WTC11 (cell line): ENCODE measurements around the gene AP5B1. TPM values are rescaled to one million over a fixed set of nuclear protein-coding genes. Genes with fewer than 3 reads are reported as not detected.
A peak's percentile ranks its signal among the peaks of the same experiment; 100 is the strongest.

Experiments
- ATAC-seq: fragments of 200-7000 bp; cut with Tn5 transposase; 2 replicates; pipeline ENCODE4 v1.10.0; 2021; ENCODE audit warnings: mild to moderate bottlenecking, moderate library complexity
- CTCF ChIA-PET: fragments of 300-600 bp; sonication (Branson Sonifier 250); formaldehyde crosslinking; loops from one replicate; lab custom pipeline; 2021; ENCODE audit warnings: antibody characterized with exemption; lab: Charles Lee
- POLR2A ChIA-PET: fragments of 350-600 bp; sonication (Branson Sonifier 250); formaldehyde crosslinking; loops from one replicate; lab custom pipeline; 2021; ENCODE audit warnings: antibody characterized with exemption; lab: Charles Lee
- DNase-seq: peaks from one replicate; pipeline ENCODE4 v3.0.0; 2021; ENCODE audit warnings: low spot score
- H3K27ac Mint-ChIP-seq: 2 replicates; pipeline ENCODE4 v1.8.0; 2021; ENCODE audit warnings: mixed read lengths
- H3K27me3 Mint-ChIP-seq: 2 replicates; pipeline ENCODE4 v1.8.0; 2021; ENCODE audit warnings: low read depth, mild to moderate bottlenecking, moderate library complexity, mixed read lengths
- H3K36me3 Mint-ChIP-seq: 2 replicates; pipeline ENCODE4 v1.8.0; 2021; ENCODE audit warnings: mixed read lengths
- H3K4me1 Mint-ChIP-seq: 2 replicates; pipeline ENCODE4 v1.8.0; 2022; ENCODE audit warnings: mixed read lengths
- H3K4me3 Mint-ChIP-seq: 2 replicates; pipeline ENCODE4 v1.8.0; 2021; ENCODE audit warnings: mild to moderate bottlenecking, moderate library complexity, mixed read lengths
- H3K9me3 Mint-ChIP-seq: 2 replicates; pipeline ENCODE4 v1.8.0; 2021; ENCODE audit warnings: mixed read lengths
- ARID4B ChIP-seq: sonication (generic); formaldehyde crosslinking; IDR thresholded peaks from 2 replicates; pipeline ENCODE4 v1.8.0; 2023; ENCODE audit warnings: missing genetic modification reagents, mild to moderate bottlenecking, borderline replicate concordance
- ATF1 ChIP-seq: sonication (generic); formaldehyde crosslinking; IDR thresholded peaks from 2 replicates; pipeline ENCODE4 v1.8.1; 2023; ENCODE audit warnings: mild to moderate bottlenecking, moderate library complexity, missing genetic modification reagents
- ATF3 ChIP-seq: sonication (generic); formaldehyde crosslinking; conservative IDR thresholded peaks from 2 replicates; pipeline ENCODE4 v1.8.1; 2022; ENCODE audit warnings: mild to moderate bottlenecking, missing genetic modification reagents
- CBFB ChIP-seq: sonication (generic); formaldehyde crosslinking; IDR thresholded peaks from 2 replicates; pipeline ENCODE4 v1.8.1; 2022; ENCODE audit warnings: mild to moderate bottlenecking, low read depth, missing genetic modification reagents
- E2F1 ChIP-seq: sonication (generic); formaldehyde crosslinking; IDR thresholded peaks from 2 replicates; pipeline ENCODE4 v1.8.0; 2022; ENCODE audit warnings: mild to moderate bottlenecking, missing genetic modification reagents
- ETV6 ChIP-seq: sonication (generic); formaldehyde crosslinking; IDR thresholded peaks from 2 replicates; pipeline ENCODE4 v1.8.1; 2022; ENCODE audit warnings: mild to moderate bottlenecking, missing genetic modification reagents
- GTF2I ChIP-seq: fragments of 250-450 bp; sonication (Bioruptor Pico); conservative IDR thresholded peaks from 2 replicates; pipeline ENCODE4 v1.4.0; 2021; ENCODE audit warnings: mild to moderate bottlenecking
- HMGXB4 ChIP-seq: sonication (generic); formaldehyde crosslinking; IDR thresholded peaks from 2 replicates; pipeline ENCODE4 v1.8.1; 2023; ENCODE audit warnings: mild to moderate bottlenecking, moderate library complexity, missing genetic modification reagents
- NR1H2 ChIP-seq: sonication (generic); formaldehyde crosslinking; IDR thresholded peaks from 2 replicates; pipeline ENCODE4 v1.9.0; 2021; ENCODE audit warnings: mild to moderate bottlenecking, moderate library complexity, missing genetic modification reagents
- PRRX2 ChIP-seq: fragments of 250-450 bp; sonication (Bioruptor Pico); IDR thresholded peaks from 2 replicates; pipeline ENCODE4 v1.8.0; 2021; ENCODE audit warnings: mild to moderate bottlenecking
- SOX15 ChIP-seq: fragments of 250-450 bp; sonication (Bioruptor Pico); IDR thresholded peaks from 2 replicates; pipeline ENCODE4 v1.9.0; 2021; ENCODE audit warnings: mild to moderate bottlenecking
- TEAD1 ChIP-seq: sonication (generic); formaldehyde crosslinking; IDR thresholded peaks from 2 replicates; pipeline ENCODE4 v1.8.0; 2022; ENCODE audit warnings: mild to moderate bottlenecking, missing genetic modification reagents
- TEAD4 ChIP-seq: sonication (generic); formaldehyde crosslinking; IDR thresholded peaks from 2 replicates; pipeline ENCODE4 v1.8.0; 2022; ENCODE audit warnings: mild to moderate bottlenecking, missing genetic modification reagents
- TP53 ChIP-seq: sonication (generic); formaldehyde crosslinking; IDR thresholded peaks from 2 replicates; pipeline ENCODE4 v1.8.1; 2023; ENCODE audit warnings: mild to moderate bottlenecking, missing genetic modification reagents
- USF1 ChIP-seq: sonication (generic); formaldehyde crosslinking; IDR thresholded peaks from 2 replicates; pipeline ENCODE4 v1.8.0; 2022; ENCODE audit warnings: mild to moderate bottlenecking, missing genetic modification reagents
- ZNF219 ChIP-seq: sonication (generic); formaldehyde crosslinking; IDR thresholded peaks from 2 replicates; pipeline ENCODE4 v1.8.0; 2023; ENCODE audit warnings: missing genetic modification reagents, mild to moderate bottlenecking, borderline replicate concordance
- ZNF317 ChIP-seq: sonication (generic); formaldehyde crosslinking; IDR thresholded peaks from 2 replicates; pipeline ENCODE4 v1.8.1; 2023; ENCODE audit warnings: low read depth, mild to moderate bottlenecking, moderate library complexity, missing genetic modification reagents, borderline replicate concordance
- ZNF396 ChIP-seq: fragments of 250-450 bp; sonication (Bioruptor Pico); IDR thresholded peaks from 2 replicates; pipeline ENCODE4 v1.8.0; 2021; ENCODE audit warnings: mild to moderate bottlenecking, moderate library complexity, borderline replicate concordance
- ZSCAN18 ChIP-seq: fragments of 250-450 bp; sonication (Bioruptor Pico); IDR thresholded peaks from 2 replicates; pipeline ENCODE4 v2.1.2; 2022; ENCODE audit warnings: mild to moderate bottlenecking, moderate library complexity
- total RNA-seq: library from RNA; stranded (reverse); gene quantifications from 3 replicates; pipeline ENCODE4 v1.2.3, GENCODE V29; 2021

Gene AP5B1
- total RNA-seq, 1 experiment from 2014 or later: 17.2 TPM

GRCh38 chr11:65798882-65799281 lies 18.1 kb upstream of the AP5B1 start:
- ChIA-PET POLR2A (no interaction called here), CTCF (interaction anchor here (0.9 to 3.4 kb wide), 5 partner anchors 10 to 61 kb away, joined by 3 to 43 read pairs (median 7); partner anchors contain the start of gene AP5B1)

GRCh38 chr11:65797711-65798110 lies 16.9 kb upstream of the AP5B1 start:
- no peak overlapping the region for H3K27ac Mint-ChIP-seq

More at GRCh38 chr11:65798882-65799281, 18.1 kb upstream of the AP5B1 start:
- Mint-ChIP-seq H3K9me3 (no peaks in the 10 kb centered on the region), H3K4me1 (peaks cover 19% of the 10 kb centered on the region)
- TF ChIP-seq HMGXB4 (CRISPR knock-in tag) (no peak), CBFB (CRISPR knock-in tag) (no peak), E2F1 (CRISPR knock-in tag) (no peak), ZSCAN18 (no peak), ZNF396 (CRISPR knock-in tag) (no peak), TEAD4 (CRISPR knock-in tag) (no peak), USF1 (CRISPR knock-in tag) (no peak), GTF2I (CRISPR knock-in tag) (no peak)
- TF ChIP-seq, all 79 proteins: peak for 0
- no peak for DNase-seq
- Mint-ChIP-seq H3K27me3 (no peaks in the 10 kb centered on the region), H3K27ac (0 out of 2 replicates have a peak overlapping the region, but pooled peaks have one; percentile 30), H3K4me3 (no peak overlapping the region), H3K36me3 (peaks cover 5% of the 10 kb centered on the region; the same call in 1 of the 2 replicates)
- no peak for ATAC-seq

More at GRCh38 chr11:65797711-65798110, 16.9 kb upstream of the AP5B1 start:
- POLR2A ChIA-PET: interaction anchor here (0.9 kb wide), 1 partner anchor 9 kb away, joined by 3 read pairs; no protein-coding TSS in a partner anchor
- H3K4me1 Mint-ChIP-seq: peaks cover 20% of the 10 kb centered on the region
- H3K9me3 Mint-ChIP-seq: no peaks in the 10 kb centered on the region
- DNase-seq: no peak
- CTCF ChIA-PET: interaction anchor here (0.9 to 3.4 kb wide), 9 partner anchors 17 to 92 kb away, joined by 3 to 43 read pairs (median 4); partner anchors contain the start of genes AP5B1 and MUS81
- H3K36me3 Mint-ChIP-seq: peaks cover 5% of the 10 kb centered on the region; the same call in 1 of the 2 replicates
- H3K27me3 Mint-ChIP-seq: no peaks in the 10 kb centered on the region
- no peak for TF ChIP-seq ARID4B (CRISPR knock-in tag)
- no peak for TF ChIP-seq ATF3 (CRISPR knock-in tag)
- TF ChIP-seq TEAD1 (CRISPR knock-in tag): no peak
- no peak for TF ChIP-seq ETV6 (CRISPR knock-in tag)
- no peak for TF ChIP-seq PRRX2 (CRISPR knock-in tag)
- TF ChIP-seq ATF1 (CRISPR knock-in tag): no peak
- TF ChIP-seq NR1H2 (CRISPR knock-in tag): no peak
- no peak for TF ChIP-seq SOX15 (CRISPR knock-in tag)
- TF ChIP-seq ZNF317 (CRISPR knock-in tag): no peak
- no peak for TF ChIP-seq ZNF219 (CRISPR knock-in tag)
- no peak for TF ChIP-seq TP53
- ATAC-seq: no peak
- no peak overlapping the region for H3K4me3 Mint-ChIP-seq
